NCI-H187 treated with DMSO at 0.1 percent for 48 hours (cell line): ENCODE results near the gene RFX3.
A peak's percentile ranks its signal among the peaks of the same experiment; 100 is the strongest.

Experiments used
- DNase-seq: peaks from one replicate; lab custom pipeline; 2025; lab: John Stamatoyannopoulos, UW

Gene RFX3

GRCh38 chr9:3475300-3476020 lies 50.3 kb downstream of the RFX3 start:
- DNase-seq = no peak

GRCh38 chr9:3474821-3475220 lies 51.0 kb downstream of the RFX3 start:
- DNase-seq = no peak

GRCh38 chr9:3473405-3473804 lies 52.4 kb downstream of the RFX3 start:
- no peak for DNase-seq

GRCh38 chr9:3471883-3472282 lies 53.9 kb downstream of the RFX3 start:
- DNase-seq = no peak

- DNase-seq = no peak
Measured at GRCh38 chr9:3468421-3469205, 57.2 kb downstream of the RFX3 start.

GRCh38 chr9:3467593-3468219 lies 58.1 kb downstream of the RFX3 start:
- DNase-seq = no peak

GRCh38 chr9:3464033-3464638 lies 61.7 kb downstream of the RFX3 start:
- no peak for DNase-seq

- DNase-seq = peak; percentile 34
Measured at GRCh38 chr9:3458806-3459475, 66.9 kb downstream of the RFX3 start.

- no peak for DNase-seq
Measured at GRCh38 chr9:3457175-3457574, 68.6 kb downstream of the RFX3 start.

GRCh38 chr9:3455717-3456116 lies 70.1 kb downstream of the RFX3 start:
- no peak for DNase-seq

- DNase-seq = no peak
Measured at GRCh38 chr9:3455094-3455493, 70.7 kb downstream of the RFX3 start.

- no peak for DNase-seq
Measured at GRCh38 chr9:3451956-3452355, 73.8 kb downstream of the RFX3 start.

GRCh38 chr9:3447788-3448187 lies 78.0 kb downstream of the RFX3 start:
- DNase-seq = no peak

- DNase-seq = no peak
Measured at GRCh38 chr9:3447143-3447542, 78.7 kb downstream of the RFX3 start.

- DNase-seq = no peak
Measured at GRCh38 chr9:3446313-3446712, 79.5 kb downstream of the RFX3 start.

GRCh38 chr9:3444016-3444415 lies 81.8 kb downstream of the RFX3 start:
- DNase-seq = no peak

- DNase-seq = no peak
Measured at GRCh38 chr9:3441197-3441816, 84.5 kb downstream of the RFX3 start.

GRCh38 chr9:3436629-3437420 lies 89.0 kb downstream of the RFX3 start:
- no peak for DNase-seq

- no peak for DNase-seq
Measured at GRCh38 chr9:3435732-3436131, 90.1 kb downstream of the RFX3 start.

GRCh38 chr9:3434594-3434993 lies 91.2 kb downstream of the RFX3 start:
- DNase-seq = no peak

GRCh38 chr9:3433754-3434153 lies 92.0 kb downstream of the RFX3 start:
- no peak for DNase-seq
